Measurements from ENCODE around the gene EIF3B.
"Not testable (repeated sequence)": the region's sequence is repeated elsewhere in the genome, so short reads cannot be mapped to it uniquely, and the experiment has no call there.

GRCh38 chr7:2378125-2378524 is 23.5 kb downstream of the EIF3B start:
- TF ChIP-seq CTCF (IDR thresholded peaks at IDR 0.05; ENCODE audit: insufficient read depth, low read depth, low read length); EZH2 (IDR thresholded peaks at IDR 0.05; ENCODE audit: insufficient read depth, low read length): not testable (repeated sequence)
